ENCODE results near the gene CLEC4G. TPM values are rescaled to one million over a fixed set of nuclear protein-coding genes. Genes with fewer than 3 reads are reported as not detected.
"Not testable (repeated sequence)": the region's sequence is repeated elsewhere in the genome, so short reads cannot be mapped to it uniquely, and the experiment has no call there.

The CLEC4G gene
- polyA plus RNA-seq, 1 experiment = not detected

DNA sequence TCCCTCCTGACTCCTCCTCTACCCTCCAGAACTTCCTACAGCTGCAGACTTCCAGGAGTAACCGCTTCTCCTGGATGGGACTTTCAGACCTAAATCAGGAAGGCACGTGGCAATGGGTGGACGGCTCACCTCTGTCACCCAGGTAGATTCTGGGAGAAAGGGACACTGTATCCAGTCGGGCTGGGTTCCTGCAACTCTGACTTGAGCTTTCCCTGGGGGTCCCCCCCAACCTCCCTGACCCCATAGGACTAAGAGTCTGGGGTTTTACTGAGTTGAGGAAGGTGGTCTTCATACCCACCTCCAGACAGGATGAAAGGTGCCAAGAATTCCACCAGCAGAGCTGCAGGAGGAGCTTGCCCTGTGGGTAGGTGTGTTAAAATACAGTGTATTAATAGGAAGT lies 35.6 kb upstream of the CLEC4G start:
- ChIA-PET CTCF (interaction anchor here (0.9 kb wide), 1 partner anchor 814 kb away, joined by 3 read pairs; no protein-coding TSS in a partner anchor), POLR2A (no interaction called here)
- H3K27ac ChIP-seq (ENCODE audit: low read depth, low read length) = no peak overlapping the region
- TF ChIP-seq, protein P1, sequence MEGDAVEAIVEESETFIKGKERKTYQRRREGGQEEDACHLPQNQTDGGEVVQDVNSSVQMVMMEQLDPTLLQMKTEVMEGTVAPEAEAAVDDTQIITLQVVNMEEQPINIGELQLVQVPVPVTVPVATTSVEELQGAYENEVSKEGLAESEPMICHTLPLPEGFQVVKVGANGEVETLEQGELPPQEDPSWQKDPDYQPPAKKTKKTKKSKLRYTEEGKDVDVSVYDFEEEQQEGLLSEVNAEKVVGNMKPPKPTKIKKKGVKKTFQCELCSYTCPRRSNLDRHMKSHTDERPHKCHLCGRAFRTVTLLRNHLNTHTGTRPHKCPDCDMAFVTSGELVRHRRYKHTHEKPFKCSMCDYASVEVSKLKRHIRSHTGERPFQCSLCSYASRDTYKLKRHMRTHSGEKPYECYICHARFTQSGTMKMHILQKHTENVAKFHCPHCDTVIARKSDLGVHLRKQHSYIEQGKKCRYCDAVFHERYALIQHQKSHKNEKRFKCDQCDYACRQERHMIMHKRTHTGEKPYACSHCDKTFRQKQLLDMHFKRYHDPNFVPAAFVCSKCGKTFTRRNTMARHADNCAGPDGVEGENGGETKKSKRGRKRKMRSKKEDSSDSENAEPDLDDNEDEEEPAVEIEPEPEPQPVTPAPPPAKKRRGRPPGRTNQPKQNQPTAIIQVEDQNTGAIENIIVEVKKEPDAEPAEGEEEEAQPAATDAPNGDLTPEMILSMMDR (IDR thresholded peaks at IDR 0.05; ENCODE audit: low read depth, low read length) = no peak
- H3K4me3 ChIP-seq (ENCODE audit: low read depth, low read length) = no peak overlapping the region
- DNase-seq (ENCODE audit: low read depth, low spot score) = no peak
- H3K27me3 ChIP-seq (ENCODE audit: control insufficient read depth, insufficient read depth, low read length) = peaks cover 3% of the 10 kb centered on the region
- no peaks in the 10 kb centered on the region for H3K9me3 ChIP-seq (ENCODE audit: control insufficient read depth, insufficient read depth, low read length)

DNA sequence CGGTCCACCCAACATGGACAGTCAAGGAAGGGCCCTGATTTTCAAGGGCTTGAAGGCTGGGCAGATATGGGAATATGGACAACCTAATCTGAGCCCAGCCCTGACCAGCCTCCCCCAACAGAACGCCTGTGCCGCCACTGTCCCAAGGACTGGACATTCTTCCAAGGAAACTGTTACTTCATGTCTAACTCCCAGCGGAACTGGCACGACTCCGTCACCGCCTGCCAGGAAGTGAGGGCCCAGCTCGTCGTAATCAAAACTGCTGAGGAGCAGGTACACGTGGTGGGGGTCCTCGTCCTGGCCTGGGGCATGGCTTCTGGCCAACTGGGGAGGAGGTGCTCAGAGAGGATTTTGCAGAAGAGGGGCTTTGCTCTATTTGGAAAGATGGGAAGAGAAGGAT lies 34.6 kb upstream of the CLEC4G start:
- no peak overlapping the region for H3K27ac ChIP-seq (ENCODE audit: low read depth, low read length)
- ChIA-PET POLR2A (no interaction called here), CTCF (no interaction called here)
- no peak overlapping the region for H3K4me3 ChIP-seq (ENCODE audit: low read depth, low read length)
- no peaks in the 10 kb centered on the region for H3K9me3 ChIP-seq (ENCODE audit: control insufficient read depth, insufficient read depth, low read length)
- TF ChIP-seq, protein P1 (IDR thresholded peaks at IDR 0.05; ENCODE audit: low read depth, low read length) = no peak
- peaks cover 3% of the 10 kb centered on the region for H3K27me3 ChIP-seq (ENCODE audit: control insufficient read depth, insufficient read depth, low read length)
- DNase-seq (ENCODE audit: low read depth, low spot score) = no peak

DNA sequence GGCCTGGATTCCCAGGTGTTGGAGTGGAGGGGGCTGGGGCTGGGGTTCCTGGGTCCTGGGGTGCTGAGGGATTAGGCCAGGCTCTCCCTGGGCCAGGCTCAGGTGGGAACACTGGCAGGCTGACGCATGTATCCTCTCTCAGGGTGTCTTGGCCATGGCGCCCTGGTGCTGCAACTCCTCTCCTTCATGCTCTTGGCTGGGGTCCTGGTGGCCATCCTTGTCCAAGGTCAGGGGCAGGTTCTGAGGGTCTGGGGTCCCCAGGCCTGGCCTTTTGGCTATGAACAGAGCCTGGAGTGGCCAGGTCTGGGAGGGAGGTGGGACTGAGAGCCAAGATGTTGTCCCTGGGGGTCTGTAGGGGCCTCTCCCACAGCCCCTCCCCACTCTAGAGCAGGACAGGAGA lies 33.1 kb upstream of the CLEC4G start:
- POLR2A ChIA-PET, CTCF ChIA-PET: not testable (repeated sequence)

DNA sequence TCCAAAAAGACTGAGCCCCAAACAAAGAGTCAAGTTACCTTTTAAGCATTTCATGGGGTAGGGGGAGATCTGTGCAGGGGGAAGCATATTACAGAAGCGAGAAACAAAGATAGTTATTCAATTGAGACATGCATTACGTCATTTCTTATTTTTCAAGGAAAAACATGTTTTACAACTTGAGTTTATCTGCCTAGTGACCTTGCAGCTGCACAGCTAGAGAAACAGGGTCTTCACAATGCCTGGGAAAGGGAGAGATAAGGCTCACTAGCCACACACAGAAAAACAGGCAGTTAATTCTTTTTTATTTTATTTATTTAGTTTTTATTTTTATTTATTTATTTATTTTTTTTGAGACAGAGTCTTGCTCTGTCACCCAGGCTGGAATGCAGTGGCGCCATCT lies 32.2 kb upstream of the CLEC4G start:
- DNase-seq (ENCODE audit: low read depth, low spot score); H3K4me3 ChIP-seq (ENCODE audit: low read depth, low read length); POLR2A ChIA-PET; H3K27me3 ChIP-seq (ENCODE audit: control insufficient read depth, insufficient read depth, low read length); H3K9me3 ChIP-seq (ENCODE audit: control insufficient read depth, insufficient read depth, low read length); H3K27ac ChIP-seq (ENCODE audit: low read depth, low read length): not testable (repeated sequence)
- CTCF ChIA-PET = interaction anchor here (0.5 kb wide), 1 partner anchor 152 kb away, joined by 4 read pairs; no protein-coding TSS in a partner anchor

More for the DNA sequence above, 33.1 kb upstream of the CLEC4G start:
- not testable (repeated sequence) for H3K27me3 ChIP-seq (ENCODE audit: control insufficient read depth, insufficient read depth, low read length); H3K4me3 ChIP-seq (ENCODE audit: low read depth, low read length); DNase-seq (ENCODE audit: low read depth, low spot score); H3K27ac ChIP-seq (ENCODE audit: low read depth, low read length); H3K9me3 ChIP-seq (ENCODE audit: control insufficient read depth, insufficient read depth, low read length)

DNA sequence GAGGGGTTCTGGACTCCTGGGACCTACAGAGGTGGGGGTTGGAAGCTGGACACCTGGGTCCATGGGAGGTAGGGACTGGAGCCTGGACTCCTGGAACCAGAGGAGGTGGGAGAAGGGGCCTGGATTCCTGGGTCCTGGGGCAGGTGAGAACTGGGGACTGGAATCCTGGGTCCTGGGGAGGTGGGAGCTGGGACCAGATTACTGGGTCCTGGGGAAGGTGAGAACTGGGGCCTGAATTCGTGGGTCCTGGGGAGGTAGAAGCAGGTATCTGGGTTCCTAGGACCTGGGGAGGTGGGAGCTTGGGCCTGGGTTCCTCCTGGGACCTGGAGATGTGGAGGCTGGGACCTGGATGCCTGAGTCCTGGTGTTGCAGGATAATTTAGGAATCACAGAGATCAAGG lies 31.8 kb upstream of the CLEC4G start:
- no peak overlapping the region for H3K4me3 ChIP-seq (ENCODE audit: low read depth, low read length)
- ChIA-PET POLR2A (interaction anchor here (0.6 kb wide), 1 partner anchor 677 kb away, joined by 12 read pairs; no protein-coding TSS in a partner anchor), CTCF (interaction anchor here (0.5 kb wide), 1 partner anchor 152 kb away, joined by 4 read pairs; no protein-coding TSS in a partner anchor)
- TF ChIP-seq, protein P1 (IDR thresholded peaks at IDR 0.05; ENCODE audit: low read depth, low read length) = no peak
- H3K27me3 ChIP-seq (ENCODE audit: control insufficient read depth, insufficient read depth, low read length) = no peaks in the 10 kb centered on the region
- H3K9me3 ChIP-seq (ENCODE audit: control insufficient read depth, insufficient read depth, low read length) = peaks cover 4% of the 10 kb centered on the region
- DNase-seq (ENCODE audit: low read depth, low spot score) = no peak
- H3K27ac ChIP-seq (ENCODE audit: low read depth, low read length) = no peak overlapping the region

DNA sequence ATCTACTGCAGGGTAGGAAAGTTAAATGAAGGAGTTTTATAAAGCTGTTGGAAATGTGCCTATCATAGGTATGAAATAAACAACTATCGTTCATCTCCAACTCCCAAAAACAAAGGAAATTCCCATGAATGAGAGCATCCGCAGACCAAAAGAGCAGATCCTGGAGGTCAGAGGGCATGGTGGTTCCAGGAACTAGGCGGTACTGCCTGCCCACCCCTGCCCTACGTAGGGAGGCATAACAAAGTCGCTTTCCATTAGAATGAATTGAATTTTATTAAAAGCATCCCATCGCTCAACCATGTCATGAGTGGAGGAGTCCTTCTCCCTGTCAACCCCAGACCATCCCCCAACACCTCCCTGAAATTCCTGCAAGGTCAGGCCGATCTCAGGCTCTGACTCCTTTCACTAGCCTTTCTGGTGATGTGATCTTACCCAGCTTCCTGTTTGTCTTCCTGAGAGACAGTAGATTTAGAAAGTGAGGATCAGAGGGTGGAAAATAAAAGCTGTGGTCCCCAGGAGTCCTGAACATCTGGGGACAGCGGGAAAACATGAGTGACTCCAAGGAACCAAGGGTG lies 30.9 kb upstream of the CLEC4G start, which contains the start of gene CLEC4M:
TSS of gene CLEC4M (plus strand) at position 525 of the 575 bp plus-strand sequence. CDS start at position 549, 24 bp downstream.
- peaks cover 6% of the 10 kb centered on the region for H3K9me3 ChIP-seq (ENCODE audit: control insufficient read depth, insufficient read depth, low read length)
- H3K4me3 ChIP-seq (ENCODE audit: low read depth, low read length) = no peak within 1 kb of the TSS
- TF ChIP-seq, protein P1 (IDR thresholded peaks at IDR 0.05; ENCODE audit: low read depth, low read length) = no peak
- ChIA-PET CTCF (no interaction called here), POLR2A (interaction anchor here (0.6 kb wide), 1 partner anchor 676 kb away, joined by 12 read pairs; no protein-coding TSS in a partner anchor)
- H3K27me3 ChIP-seq (ENCODE audit: control insufficient read depth, insufficient read depth, low read length) = no peaks in the 10 kb centered on the region
- H3K27ac ChIP-seq (ENCODE audit: low read depth, low read length) = no peak within 1 kb of the TSS
- no peak for DNase-seq (ENCODE audit: low read depth, low spot score)

All from AG04450 (cell line).